H1 (cell line): ENCODE measurements around the gene B3GALT6.

Experiments
- CEBPB ChIP-seq: IDR thresholded peaks from 2 replicates; pipeline ENCODE4 v1.6.1; 2012; ENCODE audit warnings: low read depth, low read length
- CTCF ChIP-seq, 3 experiments: IDR thresholded peaks; 1 replicate in 2 of 3; 2 replicates in 1 of 3; pipeline versions ENCODE4 v1.5.1 to v1.6.1; 2011; ENCODE audit warnings: low read length in 3 of 3, mild to moderate bottlenecking in 3 of 3, inconsistent platforms in 2 of 3, low read depth in 1 of 3, moderate library complexity in 1 of 3; ENCODE audit not compliant: insufficient read depth in 1 of 3; ENCODE audit errors: control extremely low read depth in 1 of 3
- EP300 ChIP-seq, 2 experiments: IDR thresholded peaks; 1 replicate in 1 of 2; 2 replicates in 1 of 2; pipeline ENCODE4 v1.6.1; 2011 to 2012; ENCODE audit warnings: low read depth in 2 of 2, low read length in 2 of 2, mild to moderate bottlenecking in 2 of 2, borderline replicate concordance in 1 of 2, inconsistent platforms in 1 of 2, moderate library complexity in 1 of 2
- HDAC2 ChIP-seq, 2 experiments: fragments of 300-600 bp in 1 of 2; sonication (generic) in 1 of 2; IDR thresholded peaks; 2 replicates each; pipeline ENCODE4 v1.6.1; 2011 to 2012; ENCODE audit warnings: low read depth in 2 of 2, low read length in 2 of 2, mild to moderate bottlenecking in 2 of 2, moderate library complexity in 2 of 2, borderline replicate concordance in 1 of 2, inconsistent platforms in 1 of 2
- JUN ChIP-seq: IDR thresholded peaks from 2 replicates; pipeline ENCODE4 v1.6.1; 2011; ENCODE audit warnings: low read depth, mild to moderate bottlenecking, improper control_type of control experiment, low read length
- KDM1A ChIP-seq: fragments of 200-600, 300-600 bp; sonication (generic); IDR thresholded peaks from 2 replicates; pipeline ENCODE4 v1.7.1; 2016; ENCODE audit warnings: mild to moderate bottlenecking, low read length, borderline replicate concordance
- POLR2A ChIP-seq, 2 experiments: IDR thresholded peaks; 1 replicate in 1 of 2; 2 replicates in 1 of 2; pipeline ENCODE4 v1.6.1; 2011; ENCODE audit warnings: low read depth in 2 of 2, low read length in 2 of 2, mild to moderate bottlenecking in 2 of 2; ENCODE audit errors: control extremely low read depth in 1 of 2
- RAD21 ChIP-seq, 2 experiments: IDR thresholded peaks in 1 of 2; conservative IDR thresholded peaks in 1 of 2; 2 replicates each; pipeline ENCODE4 v1.6.1; 2011; ENCODE audit warnings: low read depth in 2 of 2, low read length in 2 of 2, improper control_type of control experiment in 1 of 2, inconsistent platforms in 1 of 2, mild to moderate bottlenecking in 1 of 2, moderate library complexity in 1 of 2
- RBBP5 ChIP-seq: IDR thresholded peaks from 2 replicates; pipeline ENCODE4 v1.7.1; 2012; ENCODE audit warnings: low read depth, mild to moderate bottlenecking, inconsistent platforms, low read length, moderate library complexity, borderline replicate concordance
- YY1 ChIP-seq: IDR thresholded peaks from 2 replicates; pipeline ENCODE4 v1.6.1; 2011; ENCODE audit warnings: low read depth, mild to moderate bottlenecking, low read length

GRCh38 chr1:1236176-1236763 is 4.2 kb downstream of the B3GALT6 start:
- TF ChIP-seq EP300 (IDR thresholded peaks at IDR 0.05; ENCODE audit: borderline replicate concordance in 1 of 2, low read depth in 2 of 2, low read length in 2 of 2): no peak
- TF ChIP-seq CTCF (IDR thresholded peaks at IDR 0.05; ENCODE audit: control extremely low read depth in 1 of 3, insufficient read depth in 1 of 3, low read depth in 1 of 3, low read length in 3 of 3): no peak
- TF ChIP-seq POLR2A (IDR thresholded peaks at IDR 0.05; ENCODE audit: control extremely low read depth in 1 of 2, low read depth in 2 of 2, low read length in 2 of 2): no peak
- TF ChIP-seq CEBPB: no peak
- no peak for TF ChIP-seq JUN
- TF ChIP-seq HDAC2 (IDR thresholded peaks at IDR 0.05; ENCODE audit: borderline replicate concordance in 1 of 2, low read depth in 2 of 2, low read length in 2 of 2): no peak
- TF ChIP-seq YY1: no peak
- TF ChIP-seq KDM1A: no peak
- TF ChIP-seq RAD21 (IDR thresholded peaks at IDR 0.05 in 1 of 2, conservative IDR thresholded peaks at IDR 0.05 in 1 of 2; ENCODE audit: low read depth in 2 of 2, low read length in 2 of 2): no peak
- TF ChIP-seq RBBP5: no peak
